Measurements from ENCODE around the gene INTS11.

INTS11 gene

DNA sequence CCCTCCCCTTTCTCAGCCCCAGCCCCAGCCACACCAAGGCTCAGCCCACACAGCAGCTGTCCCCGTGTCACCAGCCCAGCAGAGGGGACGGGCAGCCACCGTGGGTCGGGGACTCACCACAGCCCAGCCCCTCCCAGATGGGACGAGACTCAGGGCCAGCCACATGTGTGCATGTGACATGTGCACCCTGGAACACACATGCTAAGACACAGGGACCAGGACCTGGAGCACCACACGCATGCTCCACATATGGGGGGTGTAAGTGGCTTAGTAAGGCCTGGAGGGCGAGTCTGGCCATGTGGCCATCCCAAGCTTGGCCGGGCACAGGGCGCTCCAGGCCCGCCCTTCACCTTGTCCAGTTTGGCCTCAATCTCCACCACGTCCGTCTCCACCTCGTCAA is 20.7 kb downstream of the INTS11 start:
- DNase-seq (ENCODE audit: extremely low read depth in 1 of 2, low read depth in 1 of 2): no peak

DNA sequence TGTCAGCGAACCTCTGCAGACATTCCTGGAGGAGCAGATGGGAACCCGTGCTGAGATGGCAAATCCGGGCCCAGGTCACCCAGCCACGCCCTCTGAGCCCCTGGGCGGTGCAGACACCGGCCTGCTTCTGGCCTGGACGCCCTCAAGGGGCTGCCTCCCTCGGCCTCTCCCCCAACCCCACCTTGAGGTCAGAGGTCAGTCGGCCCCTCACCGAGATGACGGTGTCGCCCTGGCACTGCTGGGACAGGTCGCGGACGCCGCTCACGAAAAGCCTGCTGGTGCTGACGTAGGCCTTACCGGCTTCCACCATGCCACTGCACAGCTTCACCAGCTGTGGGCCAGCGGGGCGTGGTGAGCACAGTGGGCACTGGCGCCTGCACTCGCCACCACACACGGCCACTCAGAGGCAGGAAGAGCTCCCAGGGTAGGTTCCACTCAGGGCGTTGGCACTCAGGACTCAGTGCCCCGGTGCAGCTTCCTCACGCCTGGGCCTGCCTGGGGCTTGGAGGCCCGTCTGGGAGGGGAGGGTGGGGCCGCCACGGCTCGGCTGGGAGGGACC is 21.4 kb downstream of the INTS11 start:
- no peak for DNase-seq (ENCODE audit: extremely low read depth in 1 of 2, low read depth in 1 of 2)

DNA sequence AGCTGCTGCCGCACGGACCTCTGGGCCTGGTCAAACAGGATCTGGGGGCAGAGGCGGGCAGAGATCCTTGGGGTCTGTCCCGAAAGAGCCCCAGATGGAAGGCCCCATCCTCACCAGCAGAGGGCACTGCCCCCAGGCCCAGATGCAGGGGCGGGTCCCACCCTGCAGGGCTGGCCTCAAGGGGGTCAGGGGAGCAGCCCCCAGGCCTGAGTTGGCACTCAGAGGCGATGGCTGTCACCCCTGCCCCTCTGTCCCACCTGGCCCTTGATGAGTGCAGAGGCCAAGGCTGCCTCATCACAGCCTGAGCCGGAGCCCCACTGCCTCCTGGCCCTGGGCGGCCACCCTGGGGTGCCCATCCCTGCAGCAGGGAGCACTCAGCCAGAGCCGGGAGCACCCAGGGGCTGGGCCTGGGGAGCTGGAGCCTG is 22.4 kb downstream of the INTS11 start:
- no peak for DNase-seq (ENCODE audit: extremely low read depth in 1 of 2, low read depth in 1 of 2)

DNA sequence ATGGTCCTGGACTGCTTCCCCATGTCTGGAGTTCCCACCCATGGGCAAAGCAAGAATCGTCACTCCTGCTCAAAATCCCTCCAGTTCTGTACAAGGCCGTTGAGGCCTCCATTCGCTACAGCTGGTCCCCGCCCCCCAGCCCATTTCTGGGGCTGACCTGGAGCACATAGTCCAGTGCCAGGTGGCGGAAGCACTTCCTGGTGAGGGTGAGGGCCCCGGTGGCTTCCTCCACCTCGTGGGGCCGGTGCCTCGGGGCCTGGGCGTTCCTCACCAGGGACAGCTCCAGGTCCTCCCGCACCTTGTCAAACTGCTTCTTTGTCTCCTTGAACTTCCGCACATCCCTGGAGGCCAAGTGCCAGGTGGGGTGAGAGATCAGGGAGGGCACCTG is 24.1 kb downstream of the INTS11 start:
- DNase-seq (ENCODE audit: extremely low read depth in 1 of 2, low read depth in 1 of 2): no peak

DNA sequence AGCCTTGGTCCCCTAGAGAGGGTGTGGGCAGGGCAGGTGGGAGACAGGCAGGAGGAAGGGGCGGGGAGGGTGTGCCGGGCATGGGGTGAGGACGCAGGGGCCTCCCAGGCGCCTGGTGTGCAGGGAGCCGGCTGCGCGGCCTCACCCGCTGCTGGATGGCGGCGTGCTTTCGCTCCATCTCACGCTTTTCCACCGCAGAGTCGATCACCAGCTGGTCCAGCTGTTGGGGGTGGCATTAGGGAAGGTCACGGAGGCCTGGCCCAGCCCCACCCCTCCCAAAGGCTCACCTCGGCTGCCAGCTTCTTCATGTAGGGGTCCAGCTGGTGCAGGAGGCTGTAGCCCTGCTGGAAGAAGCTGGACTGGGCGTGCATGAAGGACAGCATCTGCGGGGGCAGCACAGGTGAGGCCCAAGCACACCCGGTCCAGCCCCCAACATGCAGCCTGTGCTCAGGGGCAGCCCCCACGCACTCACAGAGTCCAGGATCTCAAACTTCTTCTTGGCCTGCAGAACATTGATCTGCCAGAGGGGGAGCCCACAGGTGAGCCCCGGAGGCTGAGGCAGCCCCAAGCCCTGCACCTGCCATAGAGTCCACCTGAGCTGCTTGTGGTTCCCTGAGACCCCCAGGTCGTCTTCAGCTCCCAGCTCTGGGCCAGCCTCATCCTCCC is 24.6 kb downstream of the INTS11 start:
- no peak for DNase-seq (ENCODE audit: extremely low read depth in 1 of 2, low read depth in 1 of 2)

DNA sequence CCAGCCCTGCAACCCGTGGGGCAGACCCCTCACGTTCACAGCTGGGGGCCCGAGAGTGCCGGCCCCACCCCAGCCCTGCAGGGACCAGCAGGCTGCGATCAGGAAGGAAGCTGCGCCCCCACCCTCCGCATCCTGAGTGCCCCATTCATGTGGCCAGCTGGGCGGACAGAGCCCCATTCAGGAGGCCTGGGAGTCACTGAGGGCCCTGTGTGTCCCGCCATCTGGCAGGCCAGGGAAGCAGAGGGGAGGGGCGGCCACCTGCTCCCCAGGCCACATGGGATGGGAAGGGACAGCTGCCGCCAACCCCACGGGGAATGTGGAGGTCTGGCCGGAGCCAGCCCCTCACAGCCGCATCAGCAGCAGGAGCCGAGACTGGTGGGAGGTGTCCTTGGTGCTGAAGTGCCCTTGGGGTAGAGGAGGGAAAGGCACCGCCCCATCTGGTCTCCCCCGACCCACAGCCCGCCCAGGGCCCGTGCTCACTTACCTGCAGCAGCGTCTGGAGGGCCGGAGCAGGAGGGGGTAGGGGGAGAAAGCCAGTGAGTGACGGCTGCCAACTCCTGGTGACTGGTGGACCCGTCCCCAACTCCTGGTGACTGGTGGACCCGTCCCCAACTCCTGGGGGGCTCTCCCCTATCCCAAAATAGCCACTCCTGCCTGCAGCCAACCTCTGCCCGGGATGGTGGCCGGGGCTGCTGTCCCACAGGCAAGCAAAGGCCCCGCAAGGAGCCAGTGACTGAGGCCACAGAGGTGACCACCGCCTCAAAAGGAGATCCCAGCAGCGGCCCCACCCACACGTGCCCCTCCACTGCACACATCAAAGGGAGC is 25.4 kb downstream of the INTS11 start:
- no peak for DNase-seq (ENCODE audit: extremely low read depth in 1 of 2, low read depth in 1 of 2)

DNA sequence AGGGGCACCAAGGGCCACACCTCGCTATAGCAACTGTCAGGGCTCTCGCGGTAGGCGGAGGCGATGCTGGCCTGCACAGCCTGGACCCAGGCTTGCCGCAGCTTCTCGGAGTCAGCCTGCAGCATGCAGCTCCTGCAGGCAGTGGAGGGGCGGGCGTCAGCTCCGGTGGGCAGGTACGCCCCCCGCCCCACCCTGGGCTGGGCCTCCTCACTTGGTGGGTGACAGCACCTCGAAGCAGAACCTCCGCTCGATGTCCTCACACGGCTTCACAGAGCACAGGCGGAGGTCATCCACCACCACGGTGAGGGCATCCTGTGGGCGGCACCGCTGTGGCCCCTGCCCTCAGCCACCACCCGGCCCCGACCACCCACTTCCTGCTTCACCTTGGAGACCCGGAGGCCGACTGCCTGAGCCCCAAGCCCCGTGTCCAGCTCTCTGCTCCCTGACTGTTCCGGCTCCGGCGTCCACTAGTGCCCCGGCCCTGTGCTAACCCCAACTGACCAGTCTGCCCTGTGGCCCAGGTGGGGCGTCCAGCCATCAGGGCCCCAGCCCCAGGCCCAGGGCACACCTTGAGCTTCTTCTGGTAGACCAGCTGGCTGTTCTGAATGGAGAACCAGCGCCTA is 26.5 kb downstream of the INTS11 start:
- DNase-seq (ENCODE audit: extremely low read depth in 1 of 2, low read depth in 1 of 2): no peak

DNA sequence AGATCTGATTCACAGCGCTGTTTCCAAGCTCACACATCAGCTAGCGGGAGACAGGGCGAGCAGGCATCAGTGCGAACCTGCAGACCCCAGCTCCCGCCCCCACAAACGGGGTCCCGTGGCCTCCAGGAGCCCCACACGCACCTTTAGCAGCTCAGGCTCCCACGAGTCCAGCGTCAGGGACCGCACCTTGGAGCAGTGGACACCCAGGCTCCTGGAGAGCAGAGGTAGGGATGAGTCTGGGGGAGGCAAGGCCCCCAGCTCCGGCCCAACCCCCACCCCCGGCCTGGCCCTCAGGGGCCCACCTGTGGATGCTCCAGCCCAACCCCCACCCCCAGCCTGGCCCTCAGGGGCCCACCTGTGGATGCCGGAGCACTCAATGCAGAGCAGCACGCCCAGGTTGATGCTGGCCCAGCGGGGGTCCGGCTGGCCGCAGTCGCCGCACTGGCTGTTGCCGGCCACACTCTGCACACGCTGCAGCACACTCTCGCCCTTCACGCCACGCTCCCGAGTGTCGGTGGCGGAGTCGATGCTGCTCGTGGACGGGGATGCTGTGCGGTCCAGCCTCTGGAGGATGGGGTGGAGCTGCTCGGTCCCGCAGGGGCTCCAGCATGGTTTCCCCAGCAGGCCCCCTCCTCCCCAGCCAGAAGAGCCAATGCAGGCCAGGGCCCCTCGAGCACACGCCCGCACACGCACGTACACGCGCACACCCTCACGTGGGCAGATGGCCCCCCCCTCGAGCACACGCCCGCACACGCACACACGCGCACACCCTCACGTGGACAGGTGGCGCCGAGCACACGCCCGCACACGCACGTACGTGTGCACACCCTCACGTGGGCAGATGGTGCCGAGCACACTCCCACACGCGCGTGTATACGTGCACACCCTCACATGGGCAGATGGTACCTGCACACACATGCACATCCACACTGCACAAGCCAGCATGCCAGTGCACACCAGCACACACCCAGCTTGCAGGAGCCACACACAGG is 28.1 kb downstream of the INTS11 start:
- DNase-seq (ENCODE audit: extremely low read depth in 1 of 2, low read depth in 1 of 2): no peak

DNA sequence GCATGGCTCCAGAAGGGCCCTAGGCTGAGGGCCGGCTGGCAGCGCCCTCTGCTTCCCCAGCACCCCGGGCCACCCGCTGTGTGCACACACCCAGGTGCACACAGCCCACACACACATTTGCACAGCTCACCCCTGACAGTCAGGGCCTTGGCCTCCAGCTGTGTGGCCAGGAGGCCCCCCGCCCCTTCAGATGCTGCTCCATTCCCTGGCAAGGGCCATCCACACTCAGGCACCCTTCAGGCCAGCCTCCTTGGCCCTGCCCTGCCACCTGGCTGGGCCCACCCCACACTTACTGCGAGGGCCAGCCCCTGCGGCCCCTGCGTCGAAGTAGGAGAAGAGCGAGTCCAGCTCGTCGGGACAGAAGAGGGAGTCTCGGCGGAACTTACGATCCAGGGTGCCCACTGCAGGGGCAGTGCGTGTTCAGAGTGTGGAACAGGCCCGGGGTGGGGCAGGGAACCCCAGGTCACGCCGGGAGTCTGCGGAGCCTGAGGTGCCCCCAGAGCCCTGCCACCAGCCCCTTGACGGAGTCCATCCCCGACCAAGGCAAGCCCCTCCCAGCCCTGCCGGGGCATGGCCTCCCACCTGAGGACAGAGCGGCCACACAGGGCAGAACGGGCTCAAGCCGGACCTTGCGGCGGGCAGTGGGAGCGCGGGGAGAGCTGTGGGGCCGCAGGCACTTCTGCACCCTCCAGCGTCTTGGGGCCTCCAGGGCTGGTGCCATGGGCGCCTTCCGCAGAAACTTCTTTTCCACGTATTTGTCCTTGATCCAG is 29.1 kb downstream of the INTS11 start:
- DNase-seq (ENCODE audit: extremely low read depth in 1 of 2, low read depth in 1 of 2): no peak

DNA sequence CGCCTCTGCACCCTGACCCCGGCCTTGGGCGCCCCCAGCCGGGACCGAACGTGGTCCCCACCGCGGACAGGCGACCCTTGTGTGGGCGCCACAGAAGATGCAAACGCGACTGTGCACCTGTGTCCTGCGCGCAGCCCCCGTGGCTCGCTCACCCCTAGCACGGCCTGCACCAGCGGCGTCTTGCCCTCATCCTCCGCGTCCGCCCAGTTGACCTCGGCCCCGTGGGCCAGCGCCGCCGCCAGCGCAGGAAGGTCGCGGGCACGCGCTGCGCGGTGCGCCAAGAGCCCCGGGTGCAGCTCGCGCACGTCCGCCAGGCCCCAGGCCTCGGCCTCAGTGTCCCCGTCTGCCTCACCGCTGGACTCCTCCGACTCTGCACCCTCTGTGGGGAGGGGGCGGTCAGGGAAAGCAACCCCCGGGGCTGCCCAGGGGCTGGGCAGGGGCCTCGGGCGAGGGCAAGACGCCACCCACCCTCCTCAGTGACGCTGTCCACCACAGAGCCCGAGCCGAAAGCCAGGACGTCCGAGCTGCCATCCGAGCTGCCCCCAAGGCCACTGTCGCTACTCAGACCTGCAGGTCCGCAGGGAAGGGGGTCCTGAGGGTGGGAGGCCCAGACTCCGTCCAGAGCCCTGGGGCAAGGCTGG is 30.1 kb downstream of the INTS11 start:
- DNase-seq (ENCODE audit: extremely low read depth in 1 of 2, low read depth in 1 of 2): no peak

DNA sequence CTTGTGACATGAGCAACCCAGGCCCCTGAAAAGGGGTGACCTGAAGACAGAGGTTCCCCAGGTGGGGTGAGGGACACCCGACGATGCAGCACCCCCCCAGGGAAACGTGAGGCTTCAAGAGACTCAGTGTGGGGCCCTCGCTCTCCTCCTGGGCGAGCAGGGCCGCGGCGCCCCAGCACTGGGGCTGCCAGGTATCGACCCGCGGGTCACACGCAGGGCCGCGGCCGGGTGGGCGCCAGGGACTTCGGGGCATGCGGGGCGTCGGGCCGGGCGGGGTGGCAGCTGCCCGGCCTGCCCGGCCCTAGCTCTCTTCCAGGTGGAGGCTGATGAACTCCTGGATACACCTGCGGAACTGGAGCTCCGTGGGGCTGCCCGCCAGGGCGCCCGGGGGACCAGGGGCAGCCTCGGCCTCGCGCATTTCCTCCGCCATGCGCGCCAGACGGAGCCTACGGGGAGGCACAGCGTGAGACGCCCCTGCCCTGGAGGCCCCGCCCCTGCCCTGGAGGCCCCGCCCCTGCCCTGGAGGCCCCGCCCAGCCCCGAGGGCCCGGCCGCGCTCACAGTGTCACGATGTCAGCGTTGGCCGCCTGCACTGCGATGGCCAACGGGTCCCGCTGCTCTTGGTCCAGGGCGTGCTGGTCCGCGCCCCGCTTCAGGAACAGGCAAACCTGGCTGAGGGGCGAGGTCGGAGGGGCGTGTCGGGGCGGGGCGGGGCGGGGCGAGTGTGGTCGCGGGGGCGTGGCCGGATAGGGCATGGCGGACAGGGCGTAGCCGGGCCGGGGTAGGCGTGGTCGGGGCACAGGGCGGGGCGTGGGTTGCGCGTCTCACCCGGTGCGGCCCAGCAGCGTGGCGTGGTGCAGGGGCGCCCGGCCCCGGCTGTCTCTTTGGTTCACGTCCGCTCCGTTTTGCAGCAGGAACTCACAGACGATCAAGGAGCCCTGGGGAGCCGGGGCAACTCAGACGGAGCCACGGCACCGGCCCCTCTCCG is 30.9 kb downstream of the INTS11 start:
- no peak for DNase-seq (ENCODE audit: extremely low read depth in 1 of 2, low read depth in 1 of 2)

DNA sequence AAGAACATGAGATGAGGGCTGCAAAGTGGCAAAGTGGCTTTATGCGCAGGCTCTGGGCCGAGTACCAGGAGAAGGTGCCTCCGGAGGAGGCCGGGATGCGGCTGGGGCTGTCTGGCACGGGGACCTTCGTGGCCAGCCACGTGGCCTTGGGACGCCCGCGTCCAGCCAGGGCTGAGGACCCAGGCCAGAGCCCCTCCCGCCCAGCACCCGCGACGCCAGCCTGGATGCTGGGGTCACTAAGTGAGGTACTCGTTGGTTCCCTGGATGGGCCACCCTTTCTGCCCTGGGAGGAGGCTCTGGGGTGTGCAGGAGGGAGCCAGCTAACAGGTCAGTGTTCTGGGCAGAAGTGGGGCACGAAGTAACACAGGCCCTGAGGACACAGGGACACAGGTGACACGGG is 31.6 kb downstream of the INTS11 start:
- no peak for DNase-seq (ENCODE audit: extremely low read depth in 1 of 2, low read depth in 1 of 2)

DNA sequence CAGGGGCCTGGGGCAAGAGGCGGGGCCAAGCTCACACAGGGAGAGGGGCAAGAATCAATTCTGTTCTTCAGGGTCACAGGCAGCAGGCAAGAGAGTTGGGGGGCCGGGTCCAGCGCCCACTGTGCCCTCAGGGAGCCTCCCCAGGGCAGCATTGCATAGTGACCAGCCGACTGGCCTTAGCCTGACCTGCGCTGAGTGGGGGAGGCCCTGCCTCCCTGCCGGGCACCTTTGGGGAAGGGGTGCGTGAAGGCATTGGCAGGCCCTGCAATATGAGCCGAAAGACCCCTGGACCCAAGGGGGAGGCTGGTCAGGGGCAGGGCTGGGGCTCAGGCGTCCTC is 32.0 kb downstream of the INTS11 start:
- DNase-seq (ENCODE audit: extremely low read depth in 1 of 2, low read depth in 1 of 2): no peak

DNA sequence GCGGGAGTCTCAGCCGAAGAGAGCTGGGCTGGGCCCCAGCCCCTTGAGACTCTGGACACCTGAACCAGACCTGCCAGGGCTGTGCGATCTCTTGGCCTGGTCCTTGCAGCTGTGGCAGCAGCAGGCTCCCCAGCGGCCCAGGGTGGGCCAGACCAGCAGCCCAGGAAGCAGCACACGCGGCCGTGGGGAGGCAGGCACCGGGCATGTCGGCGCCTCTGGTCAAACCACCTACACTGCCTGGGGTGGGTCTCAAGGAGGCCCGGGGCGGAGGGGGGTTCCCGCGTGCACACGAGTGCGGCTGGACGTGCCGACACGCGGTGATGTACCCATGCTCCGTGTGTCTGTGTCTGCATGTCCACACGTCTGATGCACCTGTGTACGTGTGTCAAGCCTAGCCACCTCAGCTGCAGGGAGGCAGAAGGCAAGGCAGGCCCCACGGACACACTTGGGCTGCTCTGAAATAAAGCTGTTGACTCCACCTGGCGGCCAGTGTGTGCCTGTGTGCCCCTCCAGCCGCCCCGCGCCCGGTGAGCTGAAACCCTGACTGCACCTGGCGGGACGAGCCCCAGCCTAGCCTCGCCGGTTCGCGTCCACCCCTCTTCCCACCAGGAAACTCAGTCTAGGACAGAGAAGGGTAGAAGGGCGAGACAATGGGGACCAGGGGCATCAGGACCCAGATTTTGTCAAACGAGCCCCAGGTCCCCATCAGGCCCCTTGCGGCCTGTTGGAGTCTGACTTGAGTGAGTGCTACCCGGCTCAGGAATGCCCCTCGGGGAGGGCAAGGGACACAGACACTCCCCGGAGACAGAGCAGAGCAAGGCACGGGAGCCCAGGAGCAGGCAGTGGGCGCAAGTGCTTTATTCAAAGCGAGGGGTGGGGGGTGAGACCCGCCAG is 32.7 kb downstream of the INTS11 start:
- peak; percentile 34 to 54 for DNase-seq (ENCODE audit: extremely low read depth in 1 of 2, low read depth in 1 of 2)

DNA sequence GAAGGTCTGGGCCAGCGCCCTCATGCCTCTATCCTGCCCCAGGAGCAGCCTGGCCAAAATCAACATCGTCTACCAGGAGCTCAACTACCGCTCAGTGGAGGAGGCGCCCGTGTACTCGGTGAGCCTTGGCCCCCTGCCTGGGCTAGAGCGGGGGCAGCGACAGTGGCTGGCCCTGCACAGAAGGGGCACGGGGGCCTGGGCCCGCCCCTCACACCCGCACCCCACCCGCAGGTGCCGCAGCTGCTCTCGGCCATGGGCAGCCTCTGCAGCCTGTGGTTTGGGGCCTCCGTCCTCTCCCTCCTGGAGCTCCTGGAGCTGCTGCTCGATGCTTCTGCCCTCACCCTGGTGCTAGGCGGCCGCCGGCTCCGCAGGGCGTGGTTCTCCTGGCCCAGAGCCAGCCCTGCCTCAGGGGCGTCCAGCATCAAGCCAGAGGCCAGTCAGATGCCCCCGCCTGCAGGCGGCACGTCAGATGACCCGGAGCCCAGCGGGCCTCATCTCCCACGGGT is 33.4 kb downstream of the INTS11 start:
- no peak for DNase-seq (ENCODE audit: extremely low read depth in 1 of 2, low read depth in 1 of 2)

DNA sequence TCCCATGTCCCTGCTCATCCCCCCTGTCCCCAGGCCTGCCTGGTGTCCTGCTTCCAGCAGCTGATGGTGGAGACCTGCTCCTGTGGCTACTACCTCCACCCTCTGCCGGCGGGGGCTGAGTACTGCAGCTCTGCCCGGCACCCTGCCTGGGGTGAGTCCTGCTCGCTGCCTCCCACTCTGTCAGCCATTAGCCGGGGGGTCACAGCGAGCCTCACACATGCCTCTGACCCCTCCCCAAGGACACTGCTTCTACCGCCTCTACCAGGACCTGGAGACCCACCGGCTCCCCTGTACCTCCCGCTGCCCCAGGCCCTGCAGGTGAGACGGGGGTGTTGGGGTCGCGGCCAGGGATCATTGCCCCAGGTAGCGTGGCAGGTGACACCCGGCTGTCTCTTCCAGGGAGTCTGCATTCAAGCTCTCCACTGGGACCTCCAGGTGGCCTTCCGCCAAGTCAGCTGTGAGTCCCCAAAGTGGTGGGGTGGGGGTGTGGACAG is 34.2 kb downstream of the INTS11 start:
- DNase-seq (ENCODE audit: extremely low read depth in 1 of 2, low read depth in 1 of 2): peak; percentile 26 to 40
